Measurements from ENCODE around the gene IGF1R.

The IGF1R gene

DNA sequence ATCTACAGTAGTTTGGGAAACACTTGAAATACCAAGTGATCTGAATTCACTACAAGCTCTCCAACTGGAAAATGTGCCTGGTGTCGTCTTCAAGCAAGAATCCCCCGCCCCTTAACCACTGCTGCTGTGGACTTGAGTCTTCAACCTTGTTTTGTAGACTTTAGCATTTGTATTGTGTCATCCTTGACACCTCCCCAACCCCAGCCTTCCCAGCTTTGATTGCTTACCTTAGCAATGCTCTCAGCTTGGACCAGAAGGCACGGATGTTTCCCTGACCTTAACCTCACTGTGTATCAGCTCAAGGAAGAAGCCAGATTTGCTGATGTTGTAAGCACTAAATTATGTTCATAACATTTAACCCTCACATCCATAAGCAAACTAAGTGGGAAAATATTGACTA, 146.4 kb downstream of the IGF1R start:
- H3K36me3 ChIP-seq (ENCODE audit: low read depth) = no peaks in the 10 kb centered on the region; the same call in 1 of the 2 replicates
- no peak for DNase-seq (ENCODE audit: low spot score)
- TF ChIP-seq, protein P1, sequence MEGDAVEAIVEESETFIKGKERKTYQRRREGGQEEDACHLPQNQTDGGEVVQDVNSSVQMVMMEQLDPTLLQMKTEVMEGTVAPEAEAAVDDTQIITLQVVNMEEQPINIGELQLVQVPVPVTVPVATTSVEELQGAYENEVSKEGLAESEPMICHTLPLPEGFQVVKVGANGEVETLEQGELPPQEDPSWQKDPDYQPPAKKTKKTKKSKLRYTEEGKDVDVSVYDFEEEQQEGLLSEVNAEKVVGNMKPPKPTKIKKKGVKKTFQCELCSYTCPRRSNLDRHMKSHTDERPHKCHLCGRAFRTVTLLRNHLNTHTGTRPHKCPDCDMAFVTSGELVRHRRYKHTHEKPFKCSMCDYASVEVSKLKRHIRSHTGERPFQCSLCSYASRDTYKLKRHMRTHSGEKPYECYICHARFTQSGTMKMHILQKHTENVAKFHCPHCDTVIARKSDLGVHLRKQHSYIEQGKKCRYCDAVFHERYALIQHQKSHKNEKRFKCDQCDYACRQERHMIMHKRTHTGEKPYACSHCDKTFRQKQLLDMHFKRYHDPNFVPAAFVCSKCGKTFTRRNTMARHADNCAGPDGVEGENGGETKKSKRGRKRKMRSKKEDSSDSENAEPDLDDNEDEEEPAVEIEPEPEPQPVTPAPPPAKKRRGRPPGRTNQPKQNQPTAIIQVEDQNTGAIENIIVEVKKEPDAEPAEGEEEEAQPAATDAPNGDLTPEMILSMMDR (IDR thresholded peaks at IDR 0.05; ENCODE audit: poor library complexity, severe bottlenecking) = no peak
- no peaks in the 10 kb centered on the region for H3K27me3 ChIP-seq (ENCODE audit: insufficient read depth, poor library complexity, severe bottlenecking)
- no peak overlapping the region for H3K4me3 ChIP-seq (ENCODE audit: severe bottlenecking)
- no peaks in the 10 kb centered on the region for H3K9me3 ChIP-seq (ENCODE audit: severe bottlenecking)
- H3K27ac ChIP-seq (ENCODE audit: poor library complexity, severe bottlenecking) = no peak overlapping the region
- peaks cover 28% of the 10 kb centered on the region for H3K4me1 ChIP-seq (ENCODE audit: insufficient read depth, poor library complexity, severe bottlenecking)
- ATAC-seq (ENCODE audit: low read depth) = no peak

DNA sequence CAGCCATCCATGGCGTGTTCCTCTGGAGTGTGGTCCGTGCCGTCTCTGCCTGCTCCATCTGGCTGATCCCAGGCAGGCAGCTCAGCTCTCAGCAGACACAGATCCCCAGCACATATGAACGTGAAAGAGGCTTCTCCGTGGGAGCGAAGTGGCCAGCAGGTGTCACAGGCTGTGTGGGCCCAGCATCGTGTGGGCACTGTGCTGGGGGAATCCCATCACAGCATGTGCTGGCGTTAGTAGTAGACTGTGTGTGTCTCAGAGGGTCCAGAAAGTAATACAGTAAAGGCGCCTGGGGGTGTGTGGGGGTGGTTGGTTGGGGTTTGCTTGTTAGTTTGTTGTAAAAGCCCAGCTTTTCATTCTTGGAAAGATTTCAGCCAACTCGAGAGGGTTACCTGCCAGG, 147.6 kb downstream of the IGF1R start:
- H3K4me1 ChIP-seq (ENCODE audit: insufficient read depth, poor library complexity, severe bottlenecking) = peaks cover 36% of the 10 kb centered on the region

DNA sequence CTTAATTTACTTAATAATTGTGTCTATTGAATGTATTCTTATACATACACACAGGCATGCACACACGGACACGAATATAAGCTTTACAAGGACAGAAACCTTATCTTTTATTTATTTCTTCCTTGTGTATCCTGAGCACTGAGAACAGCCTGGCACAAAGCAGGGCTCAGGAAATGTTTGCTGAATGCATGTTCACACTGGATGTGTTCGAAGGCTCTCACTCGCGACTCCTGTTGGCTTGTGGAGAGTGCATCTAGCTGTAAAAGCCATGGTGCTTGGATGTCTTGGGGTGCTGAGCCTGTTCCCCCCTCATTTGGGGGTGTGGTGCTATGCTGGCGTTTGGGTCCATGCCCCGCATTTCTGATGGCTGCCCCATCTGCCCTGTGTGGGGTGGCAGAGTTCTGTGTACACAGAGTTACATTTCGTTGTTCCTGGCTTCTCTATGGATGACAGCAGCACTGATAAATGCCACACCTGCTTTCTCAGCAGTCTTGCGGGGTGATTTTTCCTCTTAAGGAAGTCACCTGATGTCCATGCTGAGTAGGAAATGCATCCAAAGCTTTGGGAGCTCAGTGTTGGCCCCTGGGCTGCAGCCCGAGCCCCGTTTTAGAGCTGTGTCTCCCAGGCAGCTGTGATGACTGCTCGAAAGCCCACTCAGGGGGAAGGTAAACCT, 148.5 kb downstream of the IGF1R start:
- no peak for ATAC-seq (ENCODE audit: low read depth)
- H3K9me3 ChIP-seq (ENCODE audit: severe bottlenecking) = no peaks in the 10 kb centered on the region
- no peaks in the 10 kb centered on the region for H3K27me3 ChIP-seq (ENCODE audit: insufficient read depth, poor library complexity, severe bottlenecking)
- TF ChIP-seq, protein P1 (IDR thresholded peaks at IDR 0.05; ENCODE audit: poor library complexity, severe bottlenecking) = no peak
- no peak overlapping the region for H3K27ac ChIP-seq (ENCODE audit: poor library complexity, severe bottlenecking)
- no peak overlapping the region for H3K4me3 ChIP-seq (ENCODE audit: severe bottlenecking)
- peaks cover 41% of the 10 kb centered on the region for H3K4me1 ChIP-seq (ENCODE audit: insufficient read depth, poor library complexity, severe bottlenecking)
- no peaks in the 10 kb centered on the region for H3K36me3 ChIP-seq (ENCODE audit: low read depth)
- no peak for DNase-seq (ENCODE audit: low spot score)

More for the DNA sequence above, 147.6 kb downstream of the IGF1R start:
- ATAC-seq (ENCODE audit: low read depth) (no peak), DNase-seq (ENCODE audit: low spot score) (no peak)
- TF ChIP-seq, protein P1 (IDR thresholded peaks at IDR 0.05; ENCODE audit: poor library complexity, severe bottlenecking) = no peak
- no peaks in the 10 kb centered on the region for H3K27me3 ChIP-seq (ENCODE audit: insufficient read depth, poor library complexity, severe bottlenecking)
- no peaks in the 10 kb centered on the region; the same call in 1 of the 2 replicates for H3K36me3 ChIP-seq (ENCODE audit: low read depth)
- H3K9me3 ChIP-seq (ENCODE audit: severe bottlenecking) = no peaks in the 10 kb centered on the region
- H3K4me3 ChIP-seq (ENCODE audit: severe bottlenecking) = no peak overlapping the region
- no peak overlapping the region for H3K27ac ChIP-seq (ENCODE audit: poor library complexity, severe bottlenecking)

DNA sequence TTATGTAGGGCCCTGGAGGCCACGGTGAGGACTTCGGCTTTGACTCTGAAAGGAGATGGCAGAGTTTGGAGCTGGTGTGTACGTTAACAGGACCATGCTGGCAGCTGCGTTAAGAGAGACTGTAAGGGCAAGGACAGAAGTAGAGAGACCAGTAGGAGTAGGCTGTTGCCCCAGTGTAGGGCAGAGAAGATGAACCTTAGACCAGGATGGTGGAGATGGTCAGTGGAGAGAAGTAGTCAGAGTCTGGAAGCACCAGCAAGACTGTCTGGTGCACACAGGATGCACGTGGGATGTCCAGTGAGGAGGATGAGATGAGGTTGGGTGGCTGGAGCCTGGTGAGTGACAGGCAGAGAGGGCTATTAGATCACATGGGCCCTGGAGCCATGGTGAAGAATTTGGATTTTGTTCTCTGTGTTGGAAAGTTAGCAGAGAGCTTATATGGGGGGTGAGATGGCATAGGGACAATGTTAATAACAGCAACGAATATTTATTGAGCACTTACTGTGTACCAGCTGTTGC, 150.1 kb downstream of the IGF1R start:
- Histone ChIP-seq H3K27me3 (ENCODE audit: insufficient read depth, poor library complexity, severe bottlenecking) (no peaks in the 10 kb centered on the region), H3K4me3 (ENCODE audit: severe bottlenecking) (no peak overlapping the region), H3K27ac (ENCODE audit: poor library complexity, severe bottlenecking) (peak overlapping the region; percentile 81), H3K9me3 (ENCODE audit: severe bottlenecking) (no peaks in the 10 kb centered on the region), H3K4me1 (ENCODE audit: insufficient read depth, poor library complexity, severe bottlenecking) (peaks cover 57% of the 10 kb centered on the region), H3K36me3 (ENCODE audit: low read depth) (no peaks in the 10 kb centered on the region)
- DNase-seq (ENCODE audit: low spot score) (no peak), ATAC-seq (ENCODE audit: low read depth) (no peak)
- TF ChIP-seq, protein P1 (IDR thresholded peaks at IDR 0.05; ENCODE audit: poor library complexity, severe bottlenecking) = no peak
